GM18505 (cell line): Measurements from ENCODE around the gene TRAPPC2L.

Source experiments
- ATAC-seq: cut with Tn5 transposase; IDR thresholded peaks from one replicate; pipeline ENCODE4 v1.9.1; 2021; ENCODE audit not compliant: unreplicated experiment
- POLR2A ChIP-seq: IDR thresholded peaks from 4 replicates; pipeline ENCODE4 v1.6.1; 2011; ENCODE audit warnings: borderline replicate concordance; ENCODE audit not compliant: insufficient read depth, insufficient read length; ENCODE audit errors: extremely low read depth

TRAPPC2L gene

DNA sequence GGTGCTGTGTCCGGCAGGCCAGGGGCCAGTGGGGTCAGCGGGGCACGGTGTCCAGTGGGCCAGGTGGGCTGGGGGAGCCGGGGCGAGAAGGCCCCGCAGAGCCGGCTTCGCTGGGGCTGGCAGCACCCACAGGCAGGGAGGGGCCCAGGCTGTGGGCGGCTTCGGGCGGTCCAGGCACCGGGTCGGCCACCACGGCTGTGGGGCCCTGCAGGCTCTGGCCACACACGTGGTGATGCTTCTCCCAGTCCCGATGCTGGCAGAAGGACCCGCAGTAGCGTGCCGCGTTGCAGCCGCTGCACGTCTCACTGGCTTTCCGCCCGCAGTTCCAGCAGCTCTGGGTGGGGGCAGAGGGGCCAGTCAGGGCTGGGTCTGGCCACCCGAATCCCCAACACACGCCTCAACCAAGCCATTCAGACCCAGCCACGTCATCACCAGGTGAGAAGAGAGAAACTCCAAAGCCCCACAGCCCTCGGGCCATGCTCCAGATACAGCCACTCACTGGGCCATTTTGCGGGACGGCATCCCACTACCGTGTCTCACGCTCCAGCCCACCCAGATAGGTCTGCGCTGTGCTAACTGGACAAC lies 20.1 kb downstream of the TRAPPC2L start:
- no peak for ATAC-seq
- TF ChIP-seq POLR2A = no peak

DNA sequence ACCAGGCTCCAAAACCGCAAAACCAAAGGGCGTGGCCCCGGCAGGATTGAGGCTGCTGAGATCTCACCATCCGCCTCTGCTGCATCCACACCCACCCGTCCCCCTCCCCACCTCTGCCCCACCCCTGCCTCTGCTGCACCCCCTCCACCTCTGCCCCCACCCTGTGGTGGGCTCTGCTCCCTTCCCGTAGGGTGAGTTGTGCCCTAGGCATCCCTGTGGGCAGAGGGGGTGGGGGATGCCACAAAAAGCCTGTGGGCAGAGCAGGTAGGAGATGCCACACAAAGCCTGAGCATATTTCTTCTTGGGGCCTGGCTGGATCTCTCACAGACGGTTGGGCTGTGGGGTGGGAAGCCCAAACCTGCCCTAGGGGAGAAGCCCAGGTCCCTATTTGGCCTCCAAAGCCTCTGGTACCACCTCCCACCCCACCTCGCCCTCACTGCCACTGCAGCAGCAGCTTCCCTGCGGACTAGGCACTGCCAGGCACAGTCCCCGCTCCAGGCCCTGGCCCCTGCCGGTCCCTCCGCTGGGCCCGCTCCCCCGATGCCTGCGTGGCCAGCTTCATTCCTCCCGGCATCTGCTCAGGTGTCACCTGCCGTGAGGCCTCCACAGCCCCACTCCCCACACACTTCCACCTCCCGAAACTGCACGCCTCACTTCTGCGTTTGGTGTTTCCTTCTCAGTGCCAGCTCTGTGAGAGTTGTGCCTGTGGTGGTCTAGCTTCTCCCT lies 20.8 kb downstream of the TRAPPC2L start:
- TF ChIP-seq POLR2A = no peak
- ATAC-seq = no peak

GRCh38 chr16:88878356-88878755 lies 21.4 kb downstream of the TRAPPC2L start:
- no peak for TF ChIP-seq POLR2A
- no peak for ATAC-seq

- ATAC-seq = no peak
Observed at GRCh38 chr16:88878967-88879787, 22.2 kb downstream of the TRAPPC2L start.

GRCh38 chr16:88879788-88880055 lies 22.8 kb downstream of the TRAPPC2L start:
- peak; percentile 22 for TF ChIP-seq POLR2A
- ATAC-seq = no peak

More at GRCh38 chr16:88878967-88879787, 22.2 kb downstream of the TRAPPC2L start:
- TF ChIP-seq POLR2A = no peak

- TF ChIP-seq POLR2A = no peak
- no peak for ATAC-seq
Observed at GRCh38 chr16:88880226-88881006, 23.5 kb downstream of the TRAPPC2L start.

DNA sequence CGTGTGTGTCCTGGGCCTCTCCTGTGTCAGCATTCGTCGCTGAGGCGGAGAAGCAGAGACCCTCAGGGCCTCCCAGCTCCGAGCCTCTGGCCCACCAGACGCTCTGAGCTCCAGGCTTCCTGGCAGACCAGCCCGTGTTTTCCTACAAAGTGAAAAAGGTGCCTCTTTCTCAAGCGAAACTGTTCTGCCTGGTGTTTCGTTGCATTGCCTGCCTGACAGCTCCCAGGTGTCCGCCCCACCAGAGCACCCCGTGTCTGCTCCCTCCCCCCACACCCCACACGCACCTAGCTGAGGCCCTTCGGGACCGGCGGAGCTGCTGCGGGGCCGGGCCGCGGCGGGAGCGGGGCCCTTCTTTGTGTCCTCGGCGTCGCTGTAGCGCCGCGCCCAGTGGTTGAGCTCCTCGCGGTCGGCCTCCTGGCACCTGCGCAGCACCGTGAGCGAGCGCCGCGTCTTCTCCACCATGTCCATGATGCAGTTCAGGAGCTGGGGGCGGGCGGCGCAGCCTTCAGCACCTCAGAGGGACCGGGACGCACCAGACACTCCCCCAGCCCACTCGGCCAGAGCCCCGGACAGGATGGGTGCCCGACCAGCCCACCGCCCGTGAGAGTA lies 24.2 kb downstream of the TRAPPC2L start:
- no peak for TF ChIP-seq POLR2A
- no peak for ATAC-seq

GRCh38 chr16:88881675-88882357 lies 24.9 kb downstream of the TRAPPC2L start:
- ATAC-seq = no peak
- TF ChIP-seq POLR2A = no peak

DNA sequence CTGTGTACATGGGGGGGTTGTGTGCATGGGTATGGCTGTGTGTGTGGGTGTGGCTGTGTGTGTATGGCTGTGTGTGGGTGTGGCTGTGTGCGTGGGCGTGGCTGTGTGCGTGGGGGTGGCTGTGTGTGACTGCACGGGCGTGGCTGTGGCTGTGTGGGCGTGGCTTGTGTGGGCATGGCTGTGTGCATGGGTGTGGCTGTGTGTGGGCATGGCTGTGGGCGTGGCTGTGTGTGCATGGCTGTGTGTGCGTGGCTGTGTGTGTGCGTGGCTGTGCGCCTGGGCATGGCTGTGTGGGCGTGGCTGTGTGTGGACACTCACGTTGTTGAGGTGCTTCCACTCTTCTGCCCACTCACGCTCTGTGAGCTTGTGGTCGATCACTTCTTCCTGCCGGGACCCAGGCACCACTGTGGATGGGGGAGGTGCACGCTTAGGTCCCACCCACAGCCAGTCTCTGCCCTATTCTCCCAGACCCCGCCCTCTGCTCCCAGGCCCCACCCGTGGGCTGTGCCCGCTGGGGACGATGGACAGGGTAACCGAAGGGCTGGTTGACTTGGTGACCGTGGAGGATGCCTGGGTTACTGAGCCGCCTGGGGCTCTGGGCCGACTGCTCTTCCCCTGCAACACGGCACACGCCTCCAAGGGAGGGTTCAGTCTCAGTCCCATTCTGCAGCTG lies 25.6 kb downstream of the TRAPPC2L start:
- no peak for ATAC-seq
- no peak for TF ChIP-seq POLR2A

- TF ChIP-seq POLR2A = no peak
- ATAC-seq = no peak
Observed at GRCh38 chr16:88883117-88883895, 26.4 kb downstream of the TRAPPC2L start.

DNA sequence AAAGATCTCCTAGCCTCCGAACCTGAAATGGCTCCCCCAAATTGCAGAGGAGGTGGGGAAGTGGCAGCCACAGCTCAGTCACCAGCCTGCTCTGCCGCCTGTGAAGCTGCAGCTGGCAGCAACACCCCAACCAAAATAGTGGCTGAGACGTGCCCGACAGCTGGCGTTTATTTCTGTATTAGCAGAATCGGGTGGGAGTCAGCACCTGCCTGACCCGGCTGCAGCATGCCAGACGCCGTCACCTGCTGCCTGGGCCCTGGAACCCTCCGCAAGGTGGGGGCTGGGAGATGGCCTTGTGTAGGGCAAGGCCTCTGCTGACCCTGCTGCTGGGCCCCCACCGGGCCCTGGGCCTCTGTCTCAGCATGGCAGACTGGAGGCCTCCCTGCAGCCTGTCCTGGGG lies 27.0 kb downstream of the TRAPPC2L start:
- no peak for TF ChIP-seq POLR2A
- no peak for ATAC-seq

- TF ChIP-seq POLR2A = no peak
- no peak for ATAC-seq
Observed at GRCh38 chr16:88884569-88885271, 27.8 kb downstream of the TRAPPC2L start.
